HepG2 (cell line): ENCODE results near the gene PTH1R. TPM values are rescaled to one million over a fixed set of nuclear protein-coding genes. Genes with fewer than 3 reads are reported as not detected.

Experiments
- ATAC-seq: fragments of 200-7000 bp; cut with Tn5 transposase; 3 replicates; pipeline ENCODE4 v1.9.1; 2020; ENCODE audit warnings: mild to moderate bottlenecking, moderate library complexity
- BruUV-seq: library from RNA; stranded (reverse); fragments of 400-500 nt; replicated peaks from 2 replicates; lab custom pipeline; 2021; lab: Mats Ljungman, UMichigan
- CTCF ChIA-PET: fragments of 300-600 bp; formaldehyde crosslinking; extraction: SDS; loops from one replicate; lab custom pipeline; 2021; ENCODE audit warnings: low total read pairs, inconsistent platforms, low intra/inter-chr PET ratio; lab: Yijun Ruan, JAX
- POLR2A ChIA-PET: fragments of 350-600 bp; sonication (Branson Sonifier 250); formaldehyde crosslinking; loops from one replicate; lab custom pipeline; 2020; ENCODE audit warnings: antibody characterized with exemption, inconsistent platforms; lab: Yijun Ruan, JAX
- DNase-seq: peaks from one replicate; pipeline ENCODE4 v3.0.0-alpha.2; 2015; ENCODE audit warnings: low spot score
- FAIRE-seq: peaks from 3 replicates; lab custom pipeline; 2011; peaks lifted over from hg19 to GRCh38; lab: Jason Lieb, UNC
- H2AFZ ChIP-seq: one replicate; pipeline ENCODE4 v1.6.1; 2011; ENCODE audit warnings: low read length, inconsistent platforms
- H3K27ac ChIP-seq: fragments of 300-600 bp; 3 replicates; pipeline ENCODE4 v1.8.0; 2011; ENCODE audit warnings: mixed run types, mild to moderate bottlenecking, mixed read lengths, low read length, inconsistent platforms; ENCODE audit not compliant: insufficient read depth; ENCODE audit errors: extremely low read length
- H3K27me3 ChIP-seq, 2 experiments: fragments of 200-600 bp in 1 of 2; 2 replicates in 1 of 2; 3 replicates in 1 of 2; pipeline versions ENCODE4 v1.6.0 to v1.8.0; 2011; ENCODE audit warnings: low read length in 2 of 2, mild to moderate bottlenecking in 2 of 2, moderate library complexity in 2 of 2, inconsistent platforms in 1 of 2; ENCODE audit not compliant: insufficient read depth in 2 of 2, control insufficient read depth in 1 of 2
- H3K36me3 ChIP-seq, 2 experiments: fragments of 200-600 bp in 1 of 2; replicated peaks in 1 of 2; 2 replicates in 1 of 2; 3 replicates in 1 of 2; pipeline versions ENCODE4 v1.5.1 to v1.8.0; 2011; ENCODE audit warnings: low read length in 2 of 2, inconsistent platforms in 1 of 2; ENCODE audit not compliant: insufficient read depth in 2 of 2, control insufficient read depth in 1 of 2
- H3K4me1 ChIP-seq: 2 replicates; pipeline ENCODE4 v1.5.1; 2012; ENCODE audit warnings: low read length, inconsistent platforms; ENCODE audit not compliant: insufficient read depth
- H3K4me2 ChIP-seq: 2 replicates; pipeline ENCODE4 v1.6.0; 2011; ENCODE audit warnings: low read depth, low read length, inconsistent platforms
- H3K4me3 ChIP-seq, 3 experiments: fragments of 200-600 bp in 1 of 3; sonication (generic), shearing (Covaris generic) in 1 of 3; replicated peaks in 1 of 3; 2 replicates each; pipeline ENCODE4 v1.5.1; 2011 to 2016; ENCODE audit warnings: low read length in 3 of 3, inconsistent platforms in 2 of 3, low read depth in 2 of 3, mild to moderate bottlenecking in 2 of 3, control low read depth in 1 of 3, mixed read lengths in 1 of 3; ENCODE audit not compliant: insufficient read depth in 1 of 3
- H3K79me2 ChIP-seq: one replicate; pipeline ENCODE4 v1.6.1; 2011; ENCODE audit warnings: low read length, inconsistent platforms; ENCODE audit not compliant: insufficient read depth
- H3K9ac ChIP-seq: 2 replicates; pipeline ENCODE4 v1.6.0; 2011; ENCODE audit warnings: mild to moderate bottlenecking, low read depth, low read length, inconsistent platforms; ENCODE audit not compliant: insufficient read depth
- H3K9me3 ChIP-seq: 2 replicates; pipeline ENCODE4 v1.5.1; 2012; ENCODE audit warnings: mild to moderate bottlenecking, low read length
- H4K20me1 ChIP-seq: 2 replicates; pipeline ENCODE4 v1.6.0; 2011; ENCODE audit warnings: inconsistent platforms, mild to moderate bottlenecking, low read length, moderate library complexity; ENCODE audit not compliant: insufficient read depth
- DR1 ChIP-seq: sonication (generic); formaldehyde crosslinking; IDR thresholded peaks from 2 replicates; pipeline ENCODE4 v1.8.0; 2021; ENCODE audit warnings: mild to moderate bottlenecking, missing genetic modification reagents, inconsistent platforms
- ISL2 ChIP-seq: sonication (generic); formaldehyde crosslinking; IDR thresholded peaks from 2 replicates; pipeline ENCODE4 v1.5.0; 2020; ENCODE audit warnings: missing genetic modification reagents
- KLF11 ChIP-seq: IDR thresholded peaks from 2 replicates; pipeline ENCODE4 v1.6.1; 2016; ENCODE audit warnings: missing compliant biosample characterization
- KLF9 ChIP-seq: IDR thresholded peaks from 2 replicates; pipeline ENCODE4 v1.6.1; 2016; ENCODE audit warnings: low read depth
- MAFG ChIP-seq: sonication (generic); formaldehyde crosslinking; IDR thresholded peaks from 2 replicates; pipeline ENCODE4 v1.5.1; 2020; ENCODE audit warnings: mild to moderate bottlenecking, missing genetic modification reagents
- POLR2AphosphoS5 ChIP-seq: IDR thresholded peaks from 2 replicates; pipeline ENCODE4 v1.6.1; 2012; ENCODE audit warnings: low read depth, low read length
- SPEN ChIP-seq: sonication (generic); formaldehyde crosslinking; IDR thresholded peaks from 2 replicates; pipeline ENCODE4 v1.5.1; 2020; ENCODE audit warnings: low read depth, mild to moderate bottlenecking, missing genetic modification reagents
- SRY ChIP-seq: sonication (generic); formaldehyde crosslinking; IDR thresholded peaks from 2 replicates; pipeline ENCODE4 v1.8.0; 2022; ENCODE audit warnings: mild to moderate bottlenecking, missing genetic modification reagents
- UBTF ChIP-seq: sonication (generic); formaldehyde crosslinking; IDR thresholded peaks from 2 replicates; pipeline ENCODE4 v1.4.0; 2020; ENCODE audit warnings: mild to moderate bottlenecking, missing genetic modification reagents
- ZNF432 ChIP-seq: sonication (generic); formaldehyde crosslinking; IDR thresholded peaks from 2 replicates; pipeline ENCODE4 v1.5.0; 2020; ENCODE audit warnings: missing genetic modification reagents, mild to moderate bottlenecking, borderline replicate concordance
- ZNF513 ChIP-seq: sonication (generic); formaldehyde crosslinking; conservative IDR thresholded peaks from 2 replicates; pipeline ENCODE4 v1.5.0; 2020; ENCODE audit warnings: missing genetic modification reagents
- ZNF614 ChIP-seq: IDR thresholded peaks from 2 replicates; pipeline ENCODE4 v1.6.1; 2018; ENCODE audit warnings: missing biosample characterization, missing genetic modification reagents, inconsistent platforms, borderline replicate concordance
- ZNF713 ChIP-seq: sonication (generic); formaldehyde crosslinking; IDR thresholded peaks from 2 replicates; pipeline ENCODE4 v1.4.0; 2020; ENCODE audit warnings: mild to moderate bottlenecking, missing genetic modification reagents
- ZSCAN21 ChIP-seq: sonication (generic); formaldehyde crosslinking; IDR thresholded peaks from 2 replicates; pipeline ENCODE4 v1.8.0; 2022; ENCODE audit warnings: mild to moderate bottlenecking, missing genetic modification reagents, moderate library complexity, borderline replicate concordance
- WGBS: methylation state at CpG from one replicate; pipeline ENCODE4 v1.1.6; 2017; ENCODE audit warnings: low lambda C conversion rate; 5-methylcytosine and 5-hydroxymethylcytosine counted together
- in situ Hi-C: cut with HindIII; loops from 2 replicates; pipeline ENCODE4 v1.10.0; 2017; ENCODE audit warnings: low pct_unique_long_range_greater_than_20kb; ENCODE audit not compliant: extremely low pct_ligation_motif_present
- intact Hi-C: fragments of 100-400 bp; cut with micrococcal nuclease; formaldehyde crosslinking; loops from one replicate; pipeline ENCODE4 v1.10.0; 2022; ENCODE audit not compliant: unreplicated experiment
- polyA plus RNA-seq, 8 experiments: library from polyadenylated mRNA; depleted of rRNA in 3 of 8; stranded (reverse) in 7 of 8; unstranded in 1 of 8; fragments of >200 nt; fragmentation: Illumina TruSeq in 4 of 8; extraction: Trizol in 4 of 8; gene quantifications; 2 replicates each; pipeline versions ENCODE4 v1.2.1 to v1.2.3, GENCODE V29; 2011 to 2016; ENCODE audit warnings: low read depth in 4 of 8, missing spikeins in 1 of 8, mixed read lengths in 1 of 8; ENCODE audit not compliant: insufficient read depth in 1 of 8
- total RNA-seq, 5 experiments: library from RNA; depleted of rRNA; stranded (reverse); fragments of >200 nt; fragmentation: Illumina TruSeq; extraction: Trizol; gene quantifications; 2 replicates each; pipeline ENCODE4 v1.2.3, GENCODE V29; 2016; ENCODE audit warnings: low read depth in 1 of 5
- TF ChIP-seq, protein P1 (sequence below): sonication (generic); formaldehyde crosslinking; IDR thresholded peaks from 2 replicates; pipeline ENCODE4 v1.4.0; 2020; ENCODE audit warnings: mild to moderate bottlenecking, missing genetic modification reagents
- TF ChIP-seq, protein P2 (sequence below): sonication (generic); formaldehyde crosslinking; IDR thresholded peaks from 2 replicates; pipeline ENCODE4 v1.8.0; 2022; ENCODE audit warnings: low read depth, missing genetic modification reagents

PTH1R gene
- total and polyA plus RNA-seq, 2 of the 13 experiments (the other 11 are each of a cell fraction or from before 2014, with no cell fraction given) = not detected

GRCh38 chr3:46901591-46902187, 24.2 kb downstream of the PTH1R start:
- CTCF ChIA-PET = no interaction called here
- 0% methylated on average over 6 of the region's 17 CpGs for WGBS

More at GRCh38 chr3:46901591-46902187, 24.2 kb downstream of the PTH1R start:
- FAIRE-seq (no peak), DNase-seq (no peak), ATAC-seq (no peak)
- Histone ChIP-seq H3K4me2 (no peak overlapping the region), H2AFZ (no peak overlapping the region), H3K4me3 (no peak overlapping the region), H3K27ac (no peak overlapping the region), H4K20me1 (no peaks in the 10 kb centered on the region), H3K79me2 (no peaks in the 10 kb centered on the region), H3K27me3 (peaks cover 6 to 31% of the 10 kb centered on the region in 2 experiments; a peak in 3 of 5 replicates), H3K9ac (no peak overlapping the region), H3K9me3 (no peaks in the 10 kb centered on the region), H3K36me3 (no peaks in the 10 kb centered on the region), H3K4me1 (no peaks in the 10 kb centered on the region)
- in situ Hi-C loops = no loop called here
- BruUV-seq = no TSS peak
- POLR2A ChIA-PET = no interaction called here
- TF ChIP-seq ISL2 (CRISPR knock-in tag) (no peak), POLR2AphosphoS5 (no peak), KLF9 (CRISPR knock-in tag) (no peak), DR1 (CRISPR knock-in tag) (no peak), MAFG (CRISPR knock-in tag) (no peak), KLF11 (CRISPR knock-in tag) (no peak), ZNF713 (CRISPR knock-in tag) (no peak), SRY (no peak), ZNF614 (CRISPR knock-in tag) (no peak), SPEN (CRISPR knock-in tag) (no peak), ZSCAN21 (CRISPR knock-in tag) (no peak), ZNF513 (CRISPR knock-in tag) (no peak), UBTF (CRISPR knock-in tag) (no peak), ZNF432 (CRISPR knock-in tag) (no peak)
- TF ChIP-seq, protein P1, sequence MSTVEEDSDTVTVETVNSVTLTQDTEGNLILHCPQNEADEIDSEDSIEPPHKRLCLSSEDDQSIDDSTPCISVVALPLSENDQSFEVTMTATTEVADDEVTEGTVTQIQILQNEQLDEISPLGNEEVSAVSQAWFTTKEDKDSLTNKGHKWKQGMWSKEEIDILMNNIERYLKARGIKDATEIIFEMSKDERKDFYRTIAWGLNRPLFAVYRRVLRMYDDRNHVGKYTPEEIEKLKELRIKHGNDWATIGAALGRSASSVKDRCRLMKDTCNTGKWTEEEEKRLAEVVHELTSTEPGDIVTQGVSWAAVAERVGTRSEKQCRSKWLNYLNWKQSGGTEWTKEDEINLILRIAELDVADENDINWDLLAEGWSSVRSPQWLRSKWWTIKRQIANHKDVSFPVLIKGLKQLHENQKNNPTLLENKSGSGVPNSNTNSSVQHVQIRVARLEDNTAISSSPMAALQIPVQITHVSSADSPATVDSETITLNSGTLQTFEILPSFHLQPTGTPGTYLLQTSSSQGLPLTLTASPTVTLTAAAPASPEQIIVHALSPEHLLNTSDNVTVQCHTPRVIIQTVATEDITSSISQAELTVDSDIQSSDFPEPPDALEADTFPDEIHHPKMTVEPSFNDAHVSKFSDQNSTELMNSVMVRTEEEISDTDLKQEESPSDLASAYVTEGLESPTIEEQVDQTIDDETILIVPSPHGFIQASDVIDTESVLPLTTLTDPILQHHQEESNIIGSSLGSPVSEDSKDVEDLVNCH = no peak
- TF ChIP-seq, protein P2, sequence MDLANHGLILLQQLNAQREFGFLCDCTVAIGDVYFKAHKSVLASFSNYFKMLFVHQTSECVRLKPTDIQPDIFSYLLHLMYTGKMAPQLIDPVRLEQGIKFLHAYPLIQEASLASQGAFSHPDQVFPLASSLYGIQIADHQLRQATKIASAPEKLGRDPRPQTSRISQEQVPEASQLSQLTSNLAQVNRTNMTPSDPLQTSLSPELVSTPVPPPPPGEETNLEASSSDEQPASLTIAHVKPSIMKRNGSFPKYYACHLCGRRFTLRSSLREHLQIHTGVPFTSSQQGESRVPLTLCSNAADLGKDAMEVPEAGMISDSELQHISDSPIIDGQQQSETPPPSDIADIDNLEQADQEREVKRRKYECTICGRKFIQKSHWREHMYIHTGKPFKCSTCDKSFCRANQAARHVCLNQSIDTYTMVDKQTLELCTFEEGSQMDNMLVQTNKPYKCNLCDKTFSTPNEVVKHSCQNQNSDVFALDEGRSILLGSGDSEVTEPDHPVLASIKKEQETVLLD (CRISPR knock-in tag) = no peak
- intact Hi-C loops = no loop called here
